ENCODE measurements around the gene ANKS6. TPM values are rescaled to one million over a fixed set of nuclear protein-coding genes. Genes with fewer than 3 reads are reported as not detected.

Gene ANKS6
- 10 to 100 TPM; 42.2 to 56.6 (median 49.9) TPM for total RNA-seq

- peaks cover 31 to 40% of the 10 kb centered on the region in 2 donors for H3K4me1 ChIP-seq
- H3K27me3 ChIP-seq, result no peaks in the 10 kb centered on the region
- H3K36me3 ChIP-seq, result no peaks in the 10 kb centered on the region
- no peaks in the 10 kb centered on the region for H3K9me3 ChIP-seq
- WGBS, 2 donors, result 27 to 39% methylated on average over 11 to 16 of the region's 86 CpGs
- peak; percentile 79 to 86 for DNase-seq
- TF ChIP-seq POLR2A (IDR thresholded peaks at IDR 0.05) (peak; percentile 40 to 89), CTCF (IDR thresholded peaks at IDR 0.05) (peak in 3 of 6 experiments; percentile 77 to 87 (median 79))
- peak within 1 kb of the TSS in 2 of 3 donors; percentile 54 to 71 for H3K4me3 ChIP-seq (replicated peaks in 1 of 3)
- peak within 1 kb of the TSS; percentile 82 to 95 (median 87) for H3K27ac ChIP-seq
- intact Hi-C loops (cut with DNase I), result no loop called here
Measured at GRCh38 chr9:98796364-98797101, at the start of gene ANKS6. Gene ANKS6, minus strand, starts transcription at chr9:98796555. Its CDS starts 64 bp downstream, at chr9:98796491.

GRCh38 chr9:98846081-98846480 is 49.7 kb upstream of the ANKS6 start:
- TF ChIP-seq CTCF (IDR thresholded peaks at IDR 0.05) (no peak), POLR2A (IDR thresholded peaks at IDR 0.05) (no peak)
- H3K4me3 ChIP-seq (replicated peaks in 1 of 3), result no peak overlapping the region
- H3K36me3 ChIP-seq, result no peaks in the 10 kb centered on the region
- H3K4me1 ChIP-seq, result peaks cover 0 to 4% of the 10 kb centered on the region in 2 donors
- WGBS, 2 donors, result 76 to 94% methylated on average over 4 to 5 of the region's 5 CpGs
- no peaks in the 10 kb centered on the region for H3K9me3 ChIP-seq
- DNase-seq, result no peak
- no peak overlapping the region for H3K27ac ChIP-seq
- H3K27me3 ChIP-seq, result no peaks in the 10 kb centered on the region
- intact Hi-C loops (cut with DNase I), result no loop called here

- Histone ChIP-seq H3K4me3 (replicated peaks in 1 of 3) (no peak overlapping the region), H3K27ac (no peak overlapping the region), H3K36me3 (peaks cover 0 to 16% of the 10 kb centered on the region in 2 donors), H3K4me1 (no peaks in the 10 kb centered on the region), H3K9me3 (no peaks in the 10 kb centered on the region), H3K27me3 (no peaks in the 10 kb centered on the region)
- WGBS, 2 donors, result 87 to 90% methylated on average over 7 of the region's 7 CpGs
- TF ChIP-seq POLR2A (IDR thresholded peaks at IDR 0.05) (no peak), CTCF (IDR thresholded peaks at IDR 0.05) (no peak)
- intact Hi-C loops (cut with DNase I), result no loop called here
- no peak for DNase-seq
Measured at GRCh38 chr9:98842510-98842909, 46.2 kb upstream of the ANKS6 start.

DNA sequence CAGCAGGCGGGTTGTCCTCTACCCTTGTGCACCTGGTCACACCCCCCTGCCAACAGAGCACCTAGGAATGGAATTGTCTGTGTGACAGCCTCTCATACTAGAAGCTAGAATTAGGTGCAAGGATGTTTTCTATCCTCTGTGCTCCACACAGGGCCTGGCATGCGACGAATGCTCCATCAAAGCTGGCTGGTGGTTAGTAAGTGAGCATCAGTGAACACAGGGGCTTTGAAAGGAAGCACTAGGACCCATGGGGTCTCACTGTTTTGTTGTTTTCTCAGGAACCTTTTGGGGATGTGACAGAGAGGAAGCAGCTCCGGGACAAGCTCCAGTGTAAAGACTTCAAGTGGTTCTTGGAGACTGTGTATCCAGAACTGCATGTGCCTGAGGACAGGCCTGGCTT is 43.4 kb upstream of the ANKS6 start:
- H3K4me3 ChIP-seq (replicated peaks in 1 of 3), result no peak overlapping the region
- no peak overlapping the region for H3K27ac ChIP-seq
- H3K27me3 ChIP-seq, result no peaks in the 10 kb centered on the region
- H3K9me3 ChIP-seq, result no peaks in the 10 kb centered on the region
- peaks cover 0 to 23% of the 10 kb centered on the region in 2 donors for H3K36me3 ChIP-seq
- intact Hi-C loops (cut with DNase I), result no loop called here
- 85 to 100% methylated on average over 4 of the region's 4 CpGs for WGBS, 2 donors
- H3K4me1 ChIP-seq, result no peaks in the 10 kb centered on the region
- TF ChIP-seq CTCF (IDR thresholded peaks at IDR 0.05), result no peak
- TF ChIP-seq POLR2A (IDR thresholded peaks at IDR 0.05), result no peak
- DNase-seq, result no peak

- Histone ChIP-seq H3K27ac (no peak overlapping the region), H3K9me3 (no peaks in the 10 kb centered on the region), H3K36me3 (peaks cover 0 to 23% of the 10 kb centered on the region in 2 donors), H3K4me1 (no peaks in the 10 kb centered on the region), H3K4me3 (replicated peaks in 1 of 3) (no peak overlapping the region), H3K27me3 (no peaks in the 10 kb centered on the region)
- TF ChIP-seq CTCF (IDR thresholded peaks at IDR 0.05) (no peak), POLR2A (IDR thresholded peaks at IDR 0.05) (no peak)
- 97 to 99% methylated on average over 6 of the region's 6 CpGs for WGBS, 2 donors
- no peak for DNase-seq
- intact Hi-C loops (cut with DNase I), result no loop called here
Measured at GRCh38 chr9:98838868-98839565, 42.7 kb upstream of the ANKS6 start.
